H1 (cell line): ENCODE measurements around the gene ALOX15B. TPM values are rescaled to one million over a fixed set of nuclear protein-coding genes. Genes with fewer than 3 reads are reported as not detected.
A peak's percentile ranks its signal among the peaks of the same experiment; 100 is the strongest.

Source experiments
- CTCF ChIA-PET: fragments of 300-600 bp; sonication (Branson Sonifier 250); formaldehyde crosslinking; loops from one replicate; lab custom pipeline; 2021; ENCODE audit not compliant: partially characterized antibody; lab: Charles Lee
- POLR2A ChIA-PET: fragments of 300-600 bp; sonication (Branson Sonifier 250); formaldehyde crosslinking; loops from one replicate; lab custom pipeline; 2021; ENCODE audit warnings: inconsistent platforms; ENCODE audit not compliant: partially characterized antibody; lab: Charles Lee
- DNase-seq, 2 experiments: peaks; one replicate each; pipeline versions ENCODE4 v3.0.0 to v3.0.0-alpha.2; 2010 to 2022; ENCODE audit warnings: low spot score in 2 of 2, low read depth in 1 of 2, mixed read lengths in 1 of 2
- FAIRE-seq: peaks from 2 replicates; lab custom pipeline; 2011; peaks lifted over from hg19 to GRCh38; lab: Jason Lieb, UNC
- H2AFZ ChIP-seq: 2 replicates; pipeline ENCODE4 v1.8.1; 2012; ENCODE audit warnings: low read length, inconsistent platforms
- H2AK5ac ChIP-seq: 2 replicates; pipeline ENCODE4 v1.6.1; 2013; ENCODE audit warnings: low read depth, low read length
- H2BK120ac ChIP-seq: replicated peaks from 2 replicates; pipeline ENCODE3; 2013; ENCODE audit warnings: low read depth, low read length, inconsistent platforms
- H2BK12ac ChIP-seq: 2 replicates; pipeline ENCODE4 v1.6.1; 2013; ENCODE audit warnings: low read depth, low read length
- H2BK15ac ChIP-seq: 2 replicates; pipeline ENCODE4 v1.6.1; 2013; ENCODE audit warnings: low read length
- H2BK20ac ChIP-seq: 2 replicates; pipeline ENCODE4 v1.6.1; 2013; ENCODE audit warnings: low read length
- H2BK5ac ChIP-seq: 2 replicates; pipeline ENCODE4 v1.6.1; 2013; ENCODE audit warnings: low read depth, low read length
- H3K14ac ChIP-seq: 2 replicates; pipeline ENCODE4 v1.6.1; 2013; ENCODE audit warnings: inconsistent platforms; ENCODE audit not compliant: insufficient read length
- H3K18ac ChIP-seq: 2 replicates; pipeline ENCODE4 v1.6.1; 2013; ENCODE audit warnings: low read length; ENCODE audit errors: extremely low read depth
- H3K23ac ChIP-seq: 2 replicates; pipeline ENCODE4 v1.6.1; 2013; ENCODE audit warnings: inconsistent platforms; ENCODE audit not compliant: insufficient read length
- H3K23me2 ChIP-seq: 2 replicates; pipeline ENCODE4 v1.6.1; 2013; ENCODE audit warnings: low read depth, low read length
- H3K27ac ChIP-seq: 2 replicates; pipeline ENCODE4 v1.6.1; 2011; ENCODE audit warnings: low read depth, low read length, inconsistent platforms
- H3K27me3 ChIP-seq, 4 experiments: replicated peaks in 1 of 4; 1 replicate in 1 of 4; 2 replicates in 3 of 4; pipeline versions ENCODE4 v1.6.1 to v1.8.1; 2011 to 2013; ENCODE audit warnings: low read length in 3 of 4, mild to moderate bottlenecking in 3 of 4, inconsistent platforms in 2 of 4, mixed read lengths in 2 of 4, moderate library complexity in 1 of 4; ENCODE audit not compliant: control insufficient read depth in 3 of 4, insufficient read depth in 3 of 4; ENCODE audit errors: extremely low read depth in 1 of 4
- H3K36me3 ChIP-seq, 4 experiments: 2 replicates each; pipeline versions ENCODE4 v1.6.1 to v1.8.1; 2011 to 2013; ENCODE audit warnings: mild to moderate bottlenecking in 4 of 4, low read length in 3 of 4, moderate library complexity in 2 of 4, control low read depth in 1 of 4, inconsistent platforms in 1 of 4; ENCODE audit not compliant: insufficient read depth in 4 of 4, control insufficient read depth in 2 of 4
- H3K4ac ChIP-seq: replicated peaks from 2 replicates; pipeline ENCODE3; 2013; ENCODE audit warnings: low read length, low read depth, mixed read lengths, inconsistent platforms; ENCODE audit not compliant: insufficient read length
- H3K4me1 ChIP-seq, 4 experiments: replicated peaks in 1 of 4; 1 replicate in 1 of 4; 2 replicates in 3 of 4; pipeline versions ENCODE4 v1.6.1 to v1.8.1; 2011 to 2013; ENCODE audit warnings: low read length in 3 of 4, inconsistent platforms in 2 of 4, mixed read lengths in 1 of 4; ENCODE audit not compliant: insufficient read depth in 4 of 4, control insufficient read depth in 3 of 4
- H3K4me2 ChIP-seq, 2 experiments: 2 replicates each; pipeline versions ENCODE4 v1.6.1 to v1.8.1; 2011 to 2013; ENCODE audit warnings: low read depth in 2 of 2, low read length in 2 of 2, control low read depth in 1 of 2, inconsistent platforms in 1 of 2, mild to moderate bottlenecking in 1 of 2; ENCODE audit not compliant: insufficient read depth in 1 of 2
- H3K4me3 ChIP-seq, 4 experiments: fragments of 200-600, 300-600 bp in 1 of 4; sonication (generic), shearing (Covaris generic), sonication (Bioruptor Twin) in 1 of 4; 2 replicates each; pipeline versions ENCODE4 v1.5.1 to v1.8.1; 2011 to 2016; ENCODE audit warnings: low read length in 4 of 4, low read depth in 3 of 4, control low read depth in 2 of 4, inconsistent platforms in 2 of 4, mild to moderate bottlenecking in 2 of 4, mixed read lengths in 1 of 4, moderate library complexity in 1 of 4; ENCODE audit not compliant: insufficient read depth in 2 of 4; ENCODE audit errors: extremely low read depth in 1 of 4
- H3K56ac ChIP-seq: replicated peaks from 2 replicates; pipeline ENCODE3; 2013; ENCODE audit warnings: low read depth, mild to moderate bottlenecking, mixed read lengths, low read length, inconsistent platforms; ENCODE audit not compliant: insufficient read length
- H3K79me1 ChIP-seq: 2 replicates; pipeline ENCODE4 v1.6.1; 2013; ENCODE audit warnings: low read depth, low read length, control low read depth
- H3K79me2 ChIP-seq, 2 experiments: 2 replicates each; pipeline versions ENCODE4 v1.6.1 to v1.8.1; 2012 to 2013; ENCODE audit warnings: low read length in 2 of 2, mild to moderate bottlenecking in 2 of 2, inconsistent platforms in 1 of 2; ENCODE audit not compliant: insufficient read depth in 2 of 2, control insufficient read depth in 1 of 2
- H3K9ac ChIP-seq, 4 experiments: replicated peaks in 1 of 4; 1 replicate in 1 of 4; 2 replicates in 3 of 4; pipeline versions ENCODE4 v1.6.1 to v1.8.1; 2011 to 2013; ENCODE audit warnings: low read depth in 3 of 4, low read length in 3 of 4, control low read depth in 2 of 4, mild to moderate bottlenecking in 2 of 4, moderate library complexity in 2 of 4, inconsistent platforms in 1 of 4; ENCODE audit errors: extremely low read depth in 1 of 4
- H3K9me3 ChIP-seq, 2 experiments: 2 replicates each; pipeline versions ENCODE4 v1.6.1 to v1.8.1; 2012 to 2013; ENCODE audit warnings: mild to moderate bottlenecking in 2 of 2, moderate library complexity in 2 of 2, control low read depth in 1 of 2, inconsistent platforms in 1 of 2, low read depth in 1 of 2, low read length in 1 of 2, mixed read lengths in 1 of 2; ENCODE audit not compliant: insufficient read depth in 2 of 2
- H4K20me1 ChIP-seq, 2 experiments: replicated peaks in 1 of 2; 2 replicates each; pipeline versions ENCODE3 to v1.8.1; 2011 to 2013; ENCODE audit warnings: inconsistent platforms in 2 of 2, low read length in 2 of 2, mild to moderate bottlenecking in 1 of 2; ENCODE audit not compliant: insufficient read depth in 2 of 2, control insufficient read depth in 1 of 2
- H4K5ac ChIP-seq: 2 replicates; pipeline ENCODE4 v1.6.1; 2013; ENCODE audit warnings: low read length, low read depth, mixed read lengths, inconsistent platforms; ENCODE audit not compliant: insufficient read length
- H4K8ac ChIP-seq: 2 replicates; pipeline ENCODE4 v1.8.0; 2013; ENCODE audit warnings: mild to moderate bottlenecking, moderate library complexity, low read length, inconsistent platforms; ENCODE audit not compliant: insufficient read depth; ENCODE audit errors: extremely low read depth
- H4K91ac ChIP-seq: replicated peaks from 2 replicates; pipeline ENCODE3; 2013; ENCODE audit warnings: low read length, mixed read lengths, inconsistent platforms; ENCODE audit not compliant: insufficient read length
- BACH1 ChIP-seq: IDR thresholded peaks from 2 replicates; pipeline ENCODE4 v1.6.1; 2012; ENCODE audit warnings: low read length, improper control_type of control experiment
- CREB1 ChIP-seq: IDR thresholded peaks from 2 replicates; pipeline ENCODE4 v1.6.1; 2012; ENCODE audit warnings: inconsistent platforms
- EZH2 ChIP-seq: fragments of 200-600 bp; sonication (generic); IDR thresholded peaks from 2 replicates; pipeline ENCODE4 v1.7.1; 2012; ENCODE audit warnings: low read depth, mild to moderate bottlenecking, moderate library complexity, low read length, inconsistent platforms; ENCODE audit not compliant: severe bottlenecking
- MAFK ChIP-seq: IDR thresholded peaks from 2 replicates; pipeline ENCODE4 v1.6.1; 2012; ENCODE audit warnings: low read depth, mild to moderate bottlenecking, improper control_type of control experiment, low read length
- RFX5 ChIP-seq: IDR thresholded peaks from 2 replicates; pipeline ENCODE4 v1.6.1; 2011; ENCODE audit warnings: low read depth, low read length, improper control_type of control experiment, borderline replicate concordance
- SIRT6 ChIP-seq: IDR thresholded peaks from one replicate; pipeline ENCODE4 v1.7.1; 2012; ENCODE audit warnings: low read length, inconsistent platforms
- WGBS, 2 experiments: shearing (Covaris generic) in 1 of 2; methylation state at CpG; one replicate each; pipeline versions ENCODE4 v1.1.6 to v1.1.7; 2013 to 2015; ENCODE audit warnings: low lambda C conversion rate in 2 of 2, mixed read lengths in 2 of 2, inconsistent platforms in 1 of 2, low coverage in 1 of 2, missing lambda C conversion rate in 1 of 2; ENCODE audit not compliant: insufficient replicate concordance in 2 of 2, insufficient coverage in 1 of 2, insufficient read length in 1 of 2; ENCODE audit errors: extremely low coverage in 1 of 2, missing lambda C conversion rate in 1 of 2; 5-methylcytosine and 5-hydroxymethylcytosine counted together
- polyA plus RNA-seq, 7 experiments: library from polyadenylated mRNA; depleted of rRNA in 3 of 7; stranded (reverse) in 5 of 7; unstranded in 2 of 7; fragments of >200 nt in 5 of 7; fragments of 200-250 nt in 2 of 7; gene quantifications; 1 replicate in 5 of 7; 2 replicates in 1 of 7; 4 replicates in 1 of 7; pipeline versions ENCODE4 v1.2.1 to v1.2.3, GENCODE V29; 2011 to 2013; ENCODE audit warnings: missing spikeins in 2 of 7, mixed read lengths in 2 of 7
- total RNA-seq: library from RNA; stranded (reverse); fragmentation: NEBNext Ultra II Directional; extraction: Animal tissue kit (Norgen Biotek cat#: 25700); gene quantifications from 2 replicates; pipeline ENCODE4 v1.2.1, GENCODE V29; 2021
- TF ChIP-seq, protein P1 (sequence below): IDR thresholded peaks from 2 replicates; pipeline ENCODE4 v1.6.1; 2011; ENCODE audit warnings: low read length, improper control_type of control experiment

Gene ALOX15B
- total and polyA plus RNA-seq, 2 of the 8 experiments (the other 6 are each of a cell fraction or from before 2014, with no cell fraction given), result 0.63 to 0.91 TPM

DNA sequence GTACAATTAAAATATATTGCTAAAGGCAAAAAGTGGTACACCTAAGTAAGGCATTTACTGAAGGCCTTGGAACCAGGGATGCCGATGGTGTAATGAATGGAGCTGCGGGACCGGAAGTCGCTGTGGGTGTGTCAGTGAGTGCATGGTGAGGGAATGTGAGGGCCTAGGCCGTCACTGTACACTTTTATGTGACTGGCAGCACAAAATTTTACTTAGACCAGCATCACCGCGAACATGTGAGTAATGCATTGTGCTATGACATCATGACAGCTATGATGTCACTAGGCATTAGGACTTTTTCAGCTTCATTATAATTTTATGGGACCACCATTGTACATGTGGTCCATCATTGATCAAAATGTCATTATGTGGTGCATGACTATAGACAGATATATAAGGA lies 14.7 kb downstream of the ALOX15B start:
- Histone ChIP-seq H2BK5ac (no peak overlapping the region), H2BK120ac (no peak overlapping the region), H2BK12ac (no peak overlapping the region), H3K4me3 (no peak overlapping the region), H3K79me1 (no peaks in the 10 kb centered on the region), H3K4me2 (no peak overlapping the region), H3K27ac (no peak overlapping the region), H4K91ac (no peak overlapping the region), H3K9ac (no peak overlapping the region), H3K18ac (no peak overlapping the region), H3K79me2 (no peaks in the 10 kb centered on the region), H4K5ac (no peak overlapping the region), H3K4me1 (peaks cover 0 to 4% (median 0%) of the 10 kb centered on the region in 4 experiments; a peak in 1 of 7 replicates), H2BK15ac (no peak overlapping the region), H3K14ac (no peak overlapping the region), H3K23me2 (no peaks in the 10 kb centered on the region; the same call in 1 of the 2 replicates), H3K27me3 (peaks cover 1 to 12% (median 9%) of the 10 kb centered on the region in 4 experiments; a peak in 5 of 7 replicates), H4K20me1 (no peaks in the 10 kb centered on the region), H4K8ac (no peak overlapping the region), H3K36me3 (no peaks in the 10 kb centered on the region), H3K23ac (no peak overlapping the region), H3K9me3 (no peaks in the 10 kb centered on the region), H2AFZ (no peak overlapping the region), H2BK20ac (no peak overlapping the region), H3K56ac (no peak overlapping the region), H2AK5ac (no peak overlapping the region), H3K4ac (no peak overlapping the region)
- WGBS, 2 experiments, result 94% methylated on average over 7 of the region's 7 CpGs; no CpG with 5 or more reads in 1 of the 2 experiments
- DNase-seq (no peak), FAIRE-seq (no peak)
- ChIA-PET POLR2A (no interaction called here), CTCF (interaction anchor here (0.8 to 6.5 kb wide), 3 partner anchors 12 to 310 kb away, joined by 3 to 93 read pairs (median 6); no protein-coding TSS in a partner anchor)
- TF ChIP-seq EZH2, result no peak
- no peak for TF ChIP-seq RFX5
- no peak for TF ChIP-seq SIRT6
- TF ChIP-seq, protein P1, sequence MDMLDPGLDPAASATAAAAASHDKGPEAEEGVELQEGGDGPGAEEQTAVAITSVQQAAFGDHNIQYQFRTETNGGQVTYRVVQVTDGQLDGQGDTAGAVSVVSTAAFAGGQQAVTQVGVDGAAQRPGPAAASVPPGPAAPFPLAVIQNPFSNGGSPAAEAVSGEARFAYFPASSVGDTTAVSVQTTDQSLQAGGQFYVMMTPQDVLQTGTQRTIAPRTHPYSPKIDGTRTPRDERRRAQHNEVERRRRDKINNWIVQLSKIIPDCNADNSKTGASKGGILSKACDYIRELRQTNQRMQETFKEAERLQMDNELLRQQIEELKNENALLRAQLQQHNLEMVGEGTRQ, result no peak
- TF ChIP-seq MAFK, result no peak
- TF ChIP-seq CREB1, result 0 out of 2 replicates have a peak, but pooled peaks have one; percentile 20
- no peak for TF ChIP-seq BACH1
